T-helper 2 cell treated with Interferon-gamma antibody and Interleukin-4, amounts not matched to agents 5 μg/mL and 100 μg/mL, for 36 hours (primary cell): ENCODE measurements around the gene ASMTL.

Source experiments
- DNase-seq: peaks from one replicate; pipeline ENCODE4 v3.0.0; 2021; ENCODE audit warnings: low spot score
- H3K27ac Mint-ChIP-seq: one replicate; pipeline ENCODE4 v1.8.0; 2021; ENCODE audit warnings: mild to moderate bottlenecking, mixed read lengths
- H3K27me3 Mint-ChIP-seq: one replicate; pipeline ENCODE4 v1.8.0; 2021; ENCODE audit warnings: low read depth, mixed read lengths
- H3K36me3 Mint-ChIP-seq: one replicate; pipeline ENCODE4 v1.8.0; 2021; ENCODE audit warnings: low read depth, mixed read lengths
- H3K4me1 Mint-ChIP-seq: one replicate; pipeline ENCODE4 v1.8.0; 2021; ENCODE audit warnings: low read depth, mixed read lengths
- H3K4me3 Mint-ChIP-seq: one replicate; pipeline ENCODE4 v1.8.0; 2022; ENCODE audit warnings: mild to moderate bottlenecking, moderate library complexity, mixed read lengths
- H3K9me3 Mint-ChIP-seq: one replicate; pipeline ENCODE4 v1.8.0; 2021; ENCODE audit warnings: mixed read lengths

The ASMTL gene

DNA sequence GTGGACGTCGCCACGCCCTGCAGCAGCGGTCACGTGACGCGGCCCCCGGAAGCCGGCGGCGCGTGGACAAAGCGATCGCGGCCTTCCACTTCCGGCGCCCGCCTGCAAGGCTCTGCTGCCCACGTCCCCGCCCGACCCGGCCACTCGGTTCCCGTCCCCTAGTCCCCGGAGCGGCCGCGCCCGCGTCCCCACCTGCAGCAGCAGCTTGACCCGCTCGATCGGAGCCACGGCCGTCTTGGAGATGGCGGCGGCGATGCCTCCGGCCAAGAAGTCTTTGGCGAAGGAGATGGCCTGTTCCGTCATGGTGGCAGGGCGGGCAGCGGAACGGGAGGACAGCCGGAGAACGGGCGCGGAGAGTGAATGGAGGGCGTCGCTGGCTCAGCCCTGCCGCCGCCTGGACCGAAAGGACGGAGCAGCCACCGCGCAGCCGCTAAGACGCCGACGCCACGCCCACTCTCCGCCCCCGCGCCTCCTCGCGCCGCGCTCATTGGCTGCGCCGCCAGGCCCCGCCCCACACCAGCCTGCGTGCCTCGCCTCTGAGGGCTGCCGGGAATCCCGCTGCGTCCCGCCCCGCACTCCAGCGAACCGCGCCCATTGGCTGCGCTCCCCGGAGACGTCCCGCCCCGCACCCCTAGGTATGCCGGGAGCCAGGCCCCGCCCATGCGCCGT lies 60.9 kb downstream of the ASMTL start, which contains the start of gene SLC25A6:
Gene SLC25A6 (minus strand): TSS at position 407 of the 669 bp plus-strand sequence. CDS start 104 bp downstream, at position 303.
- peaks cover 58% of the 10 kb centered on the region for H3K36me3 Mint-ChIP-seq
- peak within 1 kb of the TSS; percentile 96 for H3K27ac Mint-ChIP-seq

GRCh38 chrX:1391370-1391706 lies 61.4 kb downstream of the ASMTL start:
- Mint-ChIP-seq H3K36me3 (peaks cover 59% of the 10 kb centered on the region), H3K4me1 (peaks cover 23% of the 10 kb centered on the region), H3K4me3 (peak overlapping the region; percentile 94), H3K27me3 (no peaks in the 10 kb centered on the region), H3K9me3 (no peaks in the 10 kb centered on the region), H3K27ac (peak overlapping the region; percentile 96)
- no peak for DNase-seq

More for the DNA sequence above, 60.9 kb downstream of the ASMTL start, which contains the start of gene SLC25A6:
- peaks cover 23% of the 10 kb centered on the region for H3K4me1 Mint-ChIP-seq
- peak within 1 kb of the TSS; percentile 94 for H3K4me3 Mint-ChIP-seq
- H3K9me3 Mint-ChIP-seq, result no peaks in the 10 kb centered on the region
- DNase-seq, result peak; percentile 99
- no peaks in the 10 kb centered on the region for H3K27me3 Mint-ChIP-seq

DNA sequence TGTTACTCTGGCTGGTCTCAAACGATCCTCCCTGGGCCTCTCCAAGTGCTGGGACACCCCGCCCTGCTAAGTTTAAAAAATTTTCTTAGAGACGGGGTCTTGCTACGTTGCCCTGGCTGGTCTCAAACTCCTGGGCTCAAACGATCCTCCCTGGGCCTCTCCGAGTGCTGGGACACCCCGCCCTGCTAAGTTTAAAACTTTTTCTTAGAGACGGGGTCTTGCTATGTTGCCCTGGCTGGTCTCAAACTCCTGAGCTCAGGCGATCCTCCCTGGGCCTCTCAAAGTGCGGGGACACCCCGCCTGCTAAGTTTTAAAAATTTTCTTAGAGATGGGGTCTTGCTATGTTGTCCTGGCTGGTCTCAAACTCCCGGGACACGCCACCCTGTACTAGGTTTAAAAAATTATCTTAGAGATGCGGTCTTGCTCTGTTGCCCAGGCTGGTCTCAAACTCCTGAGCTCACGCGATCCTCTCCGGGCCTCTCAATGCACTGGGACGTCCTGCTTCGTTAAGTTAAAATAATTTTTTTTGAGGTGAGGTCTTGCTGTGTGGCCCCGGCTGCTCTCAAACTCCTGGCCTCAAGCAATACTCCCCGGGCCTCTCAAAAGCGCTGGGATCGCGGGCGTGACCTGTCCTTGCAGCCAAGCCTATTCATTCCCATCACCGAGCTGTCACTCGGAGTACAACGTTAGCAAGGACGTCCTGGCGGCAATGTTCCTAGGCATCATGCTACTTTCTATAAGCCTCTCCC lies 61.9 kb downstream of the ASMTL start:
- H3K27ac Mint-ChIP-seq, result peak overlapping the region; percentile 96
- DNase-seq, result no peak
- H3K4me3 Mint-ChIP-seq, result peak overlapping the region; percentile 94
- H3K9me3 Mint-ChIP-seq, result no peaks in the 10 kb centered on the region
- no peaks in the 10 kb centered on the region for H3K27me3 Mint-ChIP-seq
- peaks cover 56% of the 10 kb centered on the region for H3K36me3 Mint-ChIP-seq
- H3K4me1 Mint-ChIP-seq, result peaks cover 21% of the 10 kb centered on the region

GRCh38 chrX:1389993-1390285 lies 62.8 kb downstream of the ASMTL start:
- no peak for DNase-seq
- peaks cover 56% of the 10 kb centered on the region for H3K36me3 Mint-ChIP-seq
- H3K27me3 Mint-ChIP-seq, result no peaks in the 10 kb centered on the region
- H3K4me1 Mint-ChIP-seq, result peaks cover 16% of the 10 kb centered on the region
- H3K27ac Mint-ChIP-seq, result no peak overlapping the region
- no peaks in the 10 kb centered on the region for H3K9me3 Mint-ChIP-seq
- peak overlapping the region; percentile 38 for H3K4me3 Mint-ChIP-seq

GRCh38 chrX:1389181-1389992 lies 63.3 kb downstream of the ASMTL start:
- Mint-ChIP-seq H3K27ac (no peak overlapping the region), H3K36me3 (peaks cover 59% of the 10 kb centered on the region)

GRCh38 chrX:1388651-1389050 lies 64.1 kb downstream of the ASMTL start:
- H3K4me3 Mint-ChIP-seq, result peak overlapping the region; percentile 7
- DNase-seq, result no peak
- no peaks in the 10 kb centered on the region for H3K9me3 Mint-ChIP-seq
- H3K4me1 Mint-ChIP-seq, result peaks cover 9% of the 10 kb centered on the region
- no peak overlapping the region for H3K27ac Mint-ChIP-seq
- peaks cover 59% of the 10 kb centered on the region for H3K36me3 Mint-ChIP-seq
- no peaks in the 10 kb centered on the region for H3K27me3 Mint-ChIP-seq

More at GRCh38 chrX:1389181-1389992, 63.3 kb downstream of the ASMTL start:
- Mint-ChIP-seq H3K9me3 (no peaks in the 10 kb centered on the region), H3K4me3 (peak overlapping the region; percentile 7), H3K27me3 (no peaks in the 10 kb centered on the region), H3K4me1 (peaks cover 13% of the 10 kb centered on the region)
- no peak for DNase-seq

- DNase-seq, result no peak
- peaks cover 5% of the 10 kb centered on the region for H3K4me1 Mint-ChIP-seq
- peaks cover 63% of the 10 kb centered on the region for H3K36me3 Mint-ChIP-seq
- no peak overlapping the region for H3K27ac Mint-ChIP-seq
- H3K9me3 Mint-ChIP-seq, result no peaks in the 10 kb centered on the region
- no peak overlapping the region for H3K4me3 Mint-ChIP-seq
- H3K27me3 Mint-ChIP-seq, result no peaks in the 10 kb centered on the region
Observed at GRCh38 chrX:1387141-1387776, 65.5 kb downstream of the ASMTL start.

GRCh38 chrX:1386338-1387127 lies 66.2 kb downstream of the ASMTL start:
- Mint-ChIP-seq H3K27me3 (no peaks in the 10 kb centered on the region), H3K4me3 (no peak overlapping the region), H3K27ac (no peak overlapping the region), H3K4me1 (peaks cover 5% of the 10 kb centered on the region), H3K9me3 (no peaks in the 10 kb centered on the region), H3K36me3 (peaks cover 66% of the 10 kb centered on the region)
- no peak for DNase-seq

DNA sequence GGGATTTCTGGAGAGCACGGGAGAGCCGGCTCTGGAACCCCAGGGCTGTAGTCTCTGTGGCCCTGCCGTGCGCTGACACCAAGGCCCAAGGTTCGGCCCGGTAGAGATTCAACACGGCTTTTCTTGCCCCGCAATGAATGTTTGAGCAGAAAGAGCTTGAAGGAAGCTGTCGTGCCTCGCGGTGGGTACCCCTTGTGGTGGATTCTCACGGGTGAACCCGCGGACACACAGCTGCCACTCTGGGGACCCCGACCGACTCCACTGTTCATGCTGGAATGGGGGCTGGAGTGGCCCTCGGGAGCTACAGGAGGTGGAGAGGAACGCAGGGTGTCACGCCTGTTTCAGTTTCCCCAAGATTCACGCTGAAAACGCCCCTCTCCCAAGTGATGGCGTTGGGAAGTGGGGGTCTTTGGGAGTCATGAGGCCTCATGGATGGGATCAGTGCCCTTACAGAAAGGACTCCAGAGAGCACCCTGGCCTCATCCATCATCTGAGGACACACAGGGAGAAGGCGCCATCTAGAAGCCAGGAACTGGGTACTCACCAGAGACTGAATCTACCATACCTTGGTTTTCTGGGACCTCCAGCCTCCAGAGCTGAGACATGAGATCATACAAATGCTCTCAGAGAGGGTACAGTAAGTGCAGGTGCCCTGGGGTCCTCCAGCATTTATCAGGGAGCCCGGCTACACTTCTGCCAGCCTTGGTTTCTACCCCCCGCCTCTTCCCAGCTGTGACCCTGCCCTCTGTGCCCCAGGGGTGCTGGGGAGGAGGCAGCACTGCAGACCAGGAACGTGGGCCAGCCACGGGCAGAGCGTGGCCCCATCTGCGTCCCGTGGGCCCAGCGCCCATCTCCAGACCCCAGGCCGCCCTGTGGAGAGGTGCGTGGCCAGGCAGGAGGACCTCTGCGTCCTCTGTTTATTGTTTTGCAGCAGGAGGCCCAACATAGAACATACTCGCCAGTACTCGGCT lies 67.2 kb downstream of the ASMTL start:
- Mint-ChIP-seq H3K9me3 (no peaks in the 10 kb centered on the region), H3K4me3 (no peak overlapping the region), H3K4me1 (no peaks in the 10 kb centered on the region), H3K36me3 (peaks cover 56% of the 10 kb centered on the region), H3K27ac (no peak overlapping the region), H3K27me3 (no peaks in the 10 kb centered on the region)
- DNase-seq, result no peak

GRCh38 chrX:1384658-1385252 lies 68.0 kb downstream of the ASMTL start:
- Mint-ChIP-seq H3K36me3 (peaks cover 56% of the 10 kb centered on the region), H3K4me1 (no peaks in the 10 kb centered on the region), H3K27ac (no peak overlapping the region), H3K27me3 (no peaks in the 10 kb centered on the region), H3K9me3 (no peaks in the 10 kb centered on the region), H3K4me3 (no peak overlapping the region)
- DNase-seq, result no peak

DNA sequence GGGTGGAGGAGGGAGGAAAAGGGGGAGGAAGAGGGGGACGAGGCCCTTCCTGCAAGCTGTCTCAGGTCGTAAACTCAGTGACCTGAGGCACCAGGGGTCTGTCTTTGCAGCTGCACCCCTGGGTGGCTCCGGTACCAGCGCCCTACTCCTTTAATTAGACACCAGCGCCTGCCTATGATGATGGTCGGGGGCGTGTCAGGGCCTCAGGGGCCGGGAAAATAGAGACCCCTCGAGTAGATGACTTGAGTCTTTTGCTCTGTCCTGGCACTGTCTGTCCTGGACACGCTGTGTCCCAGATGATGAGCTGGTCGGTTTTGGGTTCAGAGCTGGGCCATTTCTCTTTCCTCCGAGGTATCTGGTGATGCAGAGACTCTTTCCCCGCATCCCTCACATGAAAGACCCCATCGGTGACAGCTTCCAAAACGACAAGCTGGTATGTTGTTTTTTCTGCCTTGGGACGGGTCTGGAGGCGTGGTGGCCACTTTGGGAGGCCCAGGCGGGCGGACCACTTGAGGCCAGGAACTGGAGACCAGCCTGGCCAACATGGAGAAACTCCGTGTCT lies 72.0 kb downstream of the ASMTL start:
- Mint-ChIP-seq H3K4me1 (no peaks in the 10 kb centered on the region), H3K27ac (no peak overlapping the region), H3K9me3 (no peaks in the 10 kb centered on the region), H3K36me3 (peaks cover 28% of the 10 kb centered on the region), H3K4me3 (no peak overlapping the region), H3K27me3 (no peaks in the 10 kb centered on the region)
- DNase-seq, result no peak

GRCh38 chrX:1378306-1378759 lies 74.4 kb downstream of the ASMTL start:
- no peak overlapping the region for H3K4me3 Mint-ChIP-seq
- no peak for DNase-seq
- H3K36me3 Mint-ChIP-seq, result peaks cover 17% of the 10 kb centered on the region
- H3K27ac Mint-ChIP-seq, result no peak overlapping the region
- H3K9me3 Mint-ChIP-seq, result no peaks in the 10 kb centered on the region
- H3K4me1 Mint-ChIP-seq, result no peaks in the 10 kb centered on the region
- H3K27me3 Mint-ChIP-seq, result no peaks in the 10 kb centered on the region
